H9 (cell line): ENCODE data around the gene LIPT1. TPM values are rescaled to one million over a fixed set of nuclear protein-coding genes. Genes with fewer than 3 reads are reported as not detected.

ENCODE experiments used
- DNase-seq: peaks from one replicate; pipeline ENCODE4 v3.0.0-alpha.2; 2017
- H2AFZ ChIP-seq: one replicate; pipeline ENCODE4 v1.6.1; 2013; ENCODE audit warnings: mild to moderate bottlenecking, low read length, control low read depth, moderate library complexity
- H2AK5ac ChIP-seq: 2 replicates; pipeline ENCODE4 v1.6.1; 2013; ENCODE audit warnings: low read length, control low read depth, mixed read lengths; ENCODE audit not compliant: insufficient read length
- H2BK120ac ChIP-seq: one replicate; pipeline ENCODE4 v1.6.1; 2013; ENCODE audit warnings: low read depth, mild to moderate bottlenecking, low read length, control low read depth, inconsistent platforms; ENCODE audit not compliant: poor library complexity, severe bottlenecking
- H2BK12ac ChIP-seq: 2 replicates; pipeline ENCODE4 v1.6.1; 2013; ENCODE audit warnings: low read length, control low read depth, mixed read lengths, low read depth; ENCODE audit not compliant: insufficient read length
- H2BK15ac ChIP-seq: 2 replicates; pipeline ENCODE4 v1.6.1; 2013; ENCODE audit warnings: low read depth, low read length, control low read depth
- H2BK20ac ChIP-seq: one replicate; pipeline ENCODE4 v1.6.1; 2013; ENCODE audit warnings: low read depth, mild to moderate bottlenecking, low read length, control low read depth, inconsistent platforms; ENCODE audit not compliant: poor library complexity, severe bottlenecking
- H2BK5ac ChIP-seq: 2 replicates; pipeline ENCODE4 v1.6.1; 2013; ENCODE audit warnings: low read length, control low read depth, mixed read lengths; ENCODE audit not compliant: insufficient read length
- H3K14ac ChIP-seq: 2 replicates; pipeline ENCODE4 v1.6.1; 2013; ENCODE audit warnings: low read length, control low read depth; ENCODE audit not compliant: insufficient read depth
- H3K18ac ChIP-seq: 2 replicates; pipeline ENCODE4 v1.6.1; 2013; ENCODE audit warnings: low read depth, mild to moderate bottlenecking, mixed read lengths, low read length, control low read depth; ENCODE audit not compliant: insufficient read length
- H3K23ac ChIP-seq: 2 replicates; pipeline ENCODE4 v1.6.1; 2013; ENCODE audit warnings: low read length, control low read depth, mixed read lengths, low read depth; ENCODE audit not compliant: insufficient read length
- H3K23me2 ChIP-seq: 2 replicates; pipeline ENCODE4 v1.6.1; 2013; ENCODE audit warnings: low read depth, mild to moderate bottlenecking, mixed read lengths, low read length, control low read depth; ENCODE audit not compliant: insufficient read length, poor library complexity, severe bottlenecking
- H3K27ac ChIP-seq: 2 replicates; pipeline ENCODE4 v1.5.1; 2013; ENCODE audit warnings: low read length, control low read depth, mixed read lengths, low read depth; ENCODE audit not compliant: insufficient read length
- H3K27me3 ChIP-seq: 2 replicates; pipeline ENCODE4 v1.6.1; 2013; ENCODE audit warnings: low read length, control low read depth, inconsistent platforms; ENCODE audit not compliant: insufficient read depth
- H3K4ac ChIP-seq: 2 replicates; pipeline ENCODE4 v1.6.1; 2013; ENCODE audit warnings: low read depth, mild to moderate bottlenecking, control low read depth, inconsistent platforms, low read length, moderate library complexity
- H3K4me1 ChIP-seq: 2 replicates; pipeline ENCODE4 v1.6.1; 2013; ENCODE audit warnings: low read length, control low read depth, inconsistent platforms; ENCODE audit not compliant: insufficient read depth
- H3K4me2 ChIP-seq: 2 replicates; pipeline ENCODE4 v1.6.1; 2013; ENCODE audit warnings: low read length, control low read depth, mixed read lengths; ENCODE audit not compliant: insufficient read length, insufficient read depth
- H3K56ac ChIP-seq: 2 replicates; pipeline ENCODE4 v1.6.1; 2013; ENCODE audit warnings: low read depth, mild to moderate bottlenecking, mixed read lengths, low read length, control low read depth; ENCODE audit not compliant: insufficient read length
- H3K79me1 ChIP-seq: 2 replicates; pipeline ENCODE4 v1.6.1; 2013; ENCODE audit warnings: low read depth, mild to moderate bottlenecking, moderate library complexity, low read length, control low read depth, inconsistent platforms; ENCODE audit not compliant: insufficient read depth, poor library complexity, severe bottlenecking
- H3K79me2 ChIP-seq: 2 replicates; pipeline ENCODE4 v1.6.1; 2013; ENCODE audit warnings: low read length, control low read depth, inconsistent platforms; ENCODE audit not compliant: insufficient read depth
- H3K9ac ChIP-seq: 2 replicates; pipeline ENCODE4 v1.6.1; 2013; ENCODE audit warnings: low read length, control low read depth, mixed read lengths; ENCODE audit not compliant: insufficient read length; ENCODE audit errors: extremely low read depth
- H3K9me3 ChIP-seq: one replicate; pipeline ENCODE4 v1.6.1; 2013; ENCODE audit warnings: low read depth, low read length, inconsistent platforms; ENCODE audit not compliant: control insufficient read depth
- H3T11ph ChIP-seq: one replicate; pipeline ENCODE4 v1.6.1; 2013; ENCODE audit warnings: mild to moderate bottlenecking, low read length, control low read depth, inconsistent platforms
- H4K20me1 ChIP-seq: one replicate; pipeline ENCODE4 v1.6.1; 2013; ENCODE audit not compliant: control insufficient read depth, insufficient read length, insufficient read depth
- H4K5ac ChIP-seq: 2 replicates; pipeline ENCODE4 v1.6.1; 2013; ENCODE audit warnings: low read depth, mild to moderate bottlenecking, mixed read lengths, low read length, control low read depth; ENCODE audit not compliant: insufficient read length
- H4K8ac ChIP-seq: replicated peaks from 2 replicates; pipeline ENCODE4 v1.6.1; 2013; ENCODE audit warnings: low read length, control low read depth, mixed read lengths, low read depth; ENCODE audit not compliant: insufficient read length
- H4K91ac ChIP-seq: 2 replicates; pipeline ENCODE4 v1.6.1; 2013; ENCODE audit warnings: low read depth, mild to moderate bottlenecking, moderate library complexity, mixed read lengths, low read length, control low read depth; ENCODE audit not compliant: insufficient read length
- H3K27ac Mint-ChIP-seq, 3 experiments: 2 replicates in 2 of 3; 3 replicates in 1 of 3; pipeline ENCODE4 v1.8.0; 2020 to 2021; ENCODE audit warnings: mixed read lengths in 3 of 3, mild to moderate bottlenecking in 1 of 3, moderate library complexity in 1 of 3
- H3K27me3 Mint-ChIP-seq: 2 replicates; pipeline ENCODE4 v1.8.0; 2021; ENCODE audit warnings: low read depth, mild to moderate bottlenecking, moderate library complexity, mixed read lengths
- H3K36me3 Mint-ChIP-seq, 3 experiments: 2 replicates in 2 of 3; 3 replicates in 1 of 3; pipeline ENCODE4 v1.8.0; 2020 to 2021; ENCODE audit warnings: low read depth in 3 of 3, mixed read lengths in 3 of 3; ENCODE audit not compliant: insufficient read depth in 1 of 3
- H3K4me1 Mint-ChIP-seq, 2 experiments: 2 replicates each; pipeline ENCODE4 v1.8.0; 2020; ENCODE audit warnings: mixed read lengths in 2 of 2
- H3K4me3 Mint-ChIP-seq, 2 experiments: 2 replicates in 1 of 2; 3 replicates in 1 of 2; pipeline ENCODE4 v1.8.0; 2020 to 2021; ENCODE audit warnings: mild to moderate bottlenecking in 2 of 2, mixed read lengths in 2 of 2, moderate library complexity in 1 of 2
- H3K9me3 Mint-ChIP-seq, 2 experiments: 2 replicates in 1 of 2; 3 replicates in 1 of 2; pipeline ENCODE4 v1.8.0; 2020; ENCODE audit warnings: mild to moderate bottlenecking in 2 of 2, mixed read lengths in 2 of 2, moderate library complexity in 1 of 2
- WGBS: extraction: QIAGEN DNeasy Blood & Tissue Kit; methylation state at CpG from one replicate; pipeline ENCODE4 v1.1.7; 2013; ENCODE audit warnings: missing lambda C conversion rate, low lambda C conversion rate, mixed read lengths; ENCODE audit not compliant: insufficient read length; ENCODE audit errors: extremely low coverage; 5-methylcytosine and 5-hydroxymethylcytosine counted together
- total RNA-seq: library from RNA; stranded (reverse); gene quantifications from 2 replicates; pipeline ENCODE4 v1.2.1, GENCODE V29; 2021
- TF ChIP-seq, protein P1 (sequence below): fragments of 200-600 bp; sonication (generic); conservative IDR thresholded peaks from 3 replicates; pipeline ENCODE4 v1.8.0; 2021; ENCODE audit warnings: antibody characterized with exemption, mild to moderate bottlenecking

The LIPT1 gene
- total RNA-seq, 1 experiment from 2014 or later = 6.4 TPM

DNA sequence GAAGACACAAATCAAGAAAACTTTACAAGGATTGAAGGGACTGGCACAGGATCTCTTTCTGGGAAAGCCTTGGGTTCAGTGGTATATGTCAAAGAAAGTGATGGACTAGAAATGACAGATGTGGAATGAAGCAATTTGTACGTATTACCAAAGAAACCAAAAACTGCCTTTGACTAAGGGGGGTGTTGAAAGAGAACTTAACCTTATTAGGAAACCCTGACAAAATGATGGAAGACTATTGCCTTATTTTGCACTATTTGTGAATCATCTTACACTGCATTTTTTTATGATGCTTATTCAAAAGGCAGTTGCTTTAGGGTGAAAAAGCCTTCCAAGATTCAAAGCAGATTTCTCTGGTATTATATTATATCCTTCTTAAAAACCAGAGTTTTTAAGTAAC, 4.1 kb upstream of the LIPT1 start:
- Histone ChIP-seq H3K9ac (no peak overlapping the region), H2BK20ac (no peak overlapping the region), H2BK12ac (no peak overlapping the region), H4K20me1 (peaks cover 2% of the 10 kb centered on the region), H3K23me2 (peaks cover 12% of the 10 kb centered on the region), H3K23ac (no peak overlapping the region), H3K4ac (no peak overlapping the region), H3T11ph (no peak overlapping the region), H3K18ac (no peak overlapping the region), H3K56ac (no peak overlapping the region), H2BK15ac (no peak overlapping the region), H3K79me1 (no peaks in the 10 kb centered on the region), H2BK5ac (no peak overlapping the region), H3K14ac (no peak overlapping the region), H3K27ac (no peak overlapping the region), H3K27me3 (no peaks in the 10 kb centered on the region), H2BK120ac (no peak overlapping the region), H3K79me2 (no peaks in the 10 kb centered on the region), H3K9me3 (no peaks in the 10 kb centered on the region), H3K4me1 (0 out of 2 replicates have a peak, but pooled peaks cover 2% of the 10 kb centered on the region), H2AFZ (no peak overlapping the region), H2AK5ac (no peak overlapping the region), H4K5ac (no peak overlapping the region), H4K91ac (no peak overlapping the region), H3K4me2 (no peak overlapping the region), H4K8ac (no peak overlapping the region)
- no peak overlapping the region for H3K27ac Mint-ChIP-seq
- no peaks in the 10 kb centered on the region for H3K27me3 Mint-ChIP-seq
- H3K4me3 Mint-ChIP-seq = no peak overlapping the region
- WGBS = no CpG with 5 or more reads among the region's 1 CpG
- H3K36me3 Mint-ChIP-seq = no peaks in the 10 kb centered on the region; a peak in 3 of 7 replicates
- no peak for DNase-seq
- TF ChIP-seq, protein P1, sequence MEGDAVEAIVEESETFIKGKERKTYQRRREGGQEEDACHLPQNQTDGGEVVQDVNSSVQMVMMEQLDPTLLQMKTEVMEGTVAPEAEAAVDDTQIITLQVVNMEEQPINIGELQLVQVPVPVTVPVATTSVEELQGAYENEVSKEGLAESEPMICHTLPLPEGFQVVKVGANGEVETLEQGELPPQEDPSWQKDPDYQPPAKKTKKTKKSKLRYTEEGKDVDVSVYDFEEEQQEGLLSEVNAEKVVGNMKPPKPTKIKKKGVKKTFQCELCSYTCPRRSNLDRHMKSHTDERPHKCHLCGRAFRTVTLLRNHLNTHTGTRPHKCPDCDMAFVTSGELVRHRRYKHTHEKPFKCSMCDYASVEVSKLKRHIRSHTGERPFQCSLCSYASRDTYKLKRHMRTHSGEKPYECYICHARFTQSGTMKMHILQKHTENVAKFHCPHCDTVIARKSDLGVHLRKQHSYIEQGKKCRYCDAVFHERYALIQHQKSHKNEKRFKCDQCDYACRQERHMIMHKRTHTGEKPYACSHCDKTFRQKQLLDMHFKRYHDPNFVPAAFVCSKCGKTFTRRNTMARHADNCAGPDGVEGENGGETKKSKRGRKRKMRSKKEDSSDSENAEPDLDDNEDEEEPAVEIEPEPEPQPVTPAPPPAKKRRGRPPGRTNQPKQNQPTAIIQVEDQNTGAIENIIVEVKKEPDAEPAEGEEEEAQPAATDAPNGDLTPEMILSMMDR = no peak
- peaks cover 9 to 13% of the 10 kb centered on the region in 2 experiments for H3K4me1 Mint-ChIP-seq
- no peaks in the 10 kb centered on the region for H3K9me3 Mint-ChIP-seq
